Gastroesophageal sphincter (tissue), 3 donors: Measurements from ENCODE around the gene TTC13.

Experiments
- CTCF ChIP-seq, 4 experiments: fragments of 200-600 bp in 2 of 4; fragments of 450-650 bp in 2 of 4; sonication (generic) in 1 of 4; IDR thresholded peaks; one replicate each; pipeline ENCODE4 v1.5.1; 2017 to 2019; ENCODE audit warnings: antibody characterized with exemption in 4 of 4, mild to moderate bottlenecking in 2 of 4, moderate library complexity in 2 of 4
- EP300 ChIP-seq: sonication (generic); formaldehyde crosslinking; IDR thresholded peaks from one replicate; pipeline ENCODE4 v1.6.1; 2017; ENCODE audit warnings: antibody characterized with exemption, mild to moderate bottlenecking
- POLR2AphosphoS5 ChIP-seq: sonication (generic); formaldehyde crosslinking; IDR thresholded peaks from one replicate; pipeline ENCODE4 v1.6.1; 2017; ENCODE audit warnings: antibody characterized with exemption

GRCh38 chr1:230976825-230977747 lies 1.6 kb downstream of the TTC13 start:
- no peak for TF ChIP-seq CTCF (IDR thresholded peaks at IDR 0.05)
- TF ChIP-seq EP300: no peak
- no peak for TF ChIP-seq POLR2AphosphoS5
